Nephron (organoid): ENCODE measurements around the gene ZBTB21.

Experiments used
- H3K27ac Mint-ChIP-seq, 3 experiments: 2 replicates each; pipeline ENCODE4 v1.8.0; 2020; ENCODE audit warnings: mixed read lengths in 3 of 3, mild to moderate bottlenecking in 2 of 3, moderate library complexity in 1 of 3
- H3K27me3 Mint-ChIP-seq: 2 replicates; pipeline ENCODE4 v1.8.0; 2021; ENCODE audit warnings: low read depth, mild to moderate bottlenecking, moderate library complexity, mixed read lengths
- H3K36me3 Mint-ChIP-seq: 2 replicates; pipeline ENCODE4 v1.8.0; 2020; ENCODE audit warnings: low read depth, mixed read lengths
- H3K4me1 Mint-ChIP-seq: 2 replicates; pipeline ENCODE4 v1.8.0; 2020; ENCODE audit warnings: mixed read lengths
- H3K4me3 Mint-ChIP-seq, 3 experiments: 2 replicates each; pipeline ENCODE4 v1.8.0; 2020; ENCODE audit warnings: mild to moderate bottlenecking in 3 of 3, mixed read lengths in 3 of 3, moderate library complexity in 2 of 3
- H3K9me3 Mint-ChIP-seq: 2 replicates; pipeline ENCODE4 v1.8.0; 2020; ENCODE audit warnings: mixed read lengths
- TF ChIP-seq, protein P1 (sequence below), 3 experiments: fragments of 200-600 bp; sonication (generic); IDR thresholded peaks; one replicate each; pipeline ENCODE4 v1.5.0; 2021; ENCODE audit warnings: antibody characterized with exemption in 3 of 3; ENCODE audit not compliant: unreplicated experiment in 3 of 3

ZBTB21 gene

DNA sequence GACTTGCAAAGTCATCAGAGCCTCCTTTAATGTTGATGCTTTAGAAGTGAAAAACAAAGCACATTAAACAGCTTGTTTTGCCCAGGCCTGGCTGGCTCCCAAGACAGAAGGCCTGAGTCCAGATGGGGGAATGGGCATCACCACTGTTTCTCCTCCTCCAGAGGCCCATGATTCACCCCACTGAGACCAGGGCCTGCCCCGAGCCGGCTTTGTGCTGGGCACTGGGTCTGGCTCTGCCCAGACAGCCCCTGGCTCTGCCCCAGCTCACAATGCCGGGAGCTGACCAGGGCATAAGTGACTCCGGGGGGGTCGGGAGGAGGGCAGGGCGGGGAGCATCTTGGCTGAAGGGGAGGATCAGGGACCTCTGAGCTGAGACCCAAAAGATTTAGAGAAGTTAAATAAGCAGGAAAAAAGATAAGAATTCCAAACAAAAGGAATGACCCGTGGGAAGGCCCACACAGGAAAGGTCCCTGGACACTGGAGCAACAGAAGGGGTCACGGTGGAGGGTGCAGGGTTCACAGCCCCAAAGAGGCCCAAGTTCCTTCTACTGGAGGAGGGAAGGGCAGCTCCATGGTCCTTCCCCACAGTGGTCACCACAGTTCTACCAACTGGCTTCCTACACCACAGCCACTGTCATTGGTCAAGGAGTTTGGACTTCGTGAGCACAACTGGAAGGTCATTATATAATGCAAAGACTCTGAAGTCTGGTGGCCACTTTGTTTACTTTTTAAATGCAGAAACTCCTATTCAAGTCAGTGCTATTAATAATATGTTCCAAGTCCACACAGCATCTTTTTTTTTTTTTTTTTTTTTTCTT is 61.9 kb downstream of the ZBTB21 start:
- no peak overlapping the region for H3K27ac Mint-ChIP-seq
- peaks cover 16% of the 10 kb centered on the region for H3K4me1 Mint-ChIP-seq
- peaks cover 6% of the 10 kb centered on the region for H3K9me3 Mint-ChIP-seq
- TF ChIP-seq, protein P1, sequence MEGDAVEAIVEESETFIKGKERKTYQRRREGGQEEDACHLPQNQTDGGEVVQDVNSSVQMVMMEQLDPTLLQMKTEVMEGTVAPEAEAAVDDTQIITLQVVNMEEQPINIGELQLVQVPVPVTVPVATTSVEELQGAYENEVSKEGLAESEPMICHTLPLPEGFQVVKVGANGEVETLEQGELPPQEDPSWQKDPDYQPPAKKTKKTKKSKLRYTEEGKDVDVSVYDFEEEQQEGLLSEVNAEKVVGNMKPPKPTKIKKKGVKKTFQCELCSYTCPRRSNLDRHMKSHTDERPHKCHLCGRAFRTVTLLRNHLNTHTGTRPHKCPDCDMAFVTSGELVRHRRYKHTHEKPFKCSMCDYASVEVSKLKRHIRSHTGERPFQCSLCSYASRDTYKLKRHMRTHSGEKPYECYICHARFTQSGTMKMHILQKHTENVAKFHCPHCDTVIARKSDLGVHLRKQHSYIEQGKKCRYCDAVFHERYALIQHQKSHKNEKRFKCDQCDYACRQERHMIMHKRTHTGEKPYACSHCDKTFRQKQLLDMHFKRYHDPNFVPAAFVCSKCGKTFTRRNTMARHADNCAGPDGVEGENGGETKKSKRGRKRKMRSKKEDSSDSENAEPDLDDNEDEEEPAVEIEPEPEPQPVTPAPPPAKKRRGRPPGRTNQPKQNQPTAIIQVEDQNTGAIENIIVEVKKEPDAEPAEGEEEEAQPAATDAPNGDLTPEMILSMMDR (IDR thresholded peaks at IDR 0.05; ENCODE audit: unreplicated experiment in 3 of 3) = no peak
- H3K36me3 Mint-ChIP-seq = no peaks in the 10 kb centered on the region
- peaks cover 8% of the 10 kb centered on the region for H3K27me3 Mint-ChIP-seq
- no peak overlapping the region for H3K4me3 Mint-ChIP-seq

DNA sequence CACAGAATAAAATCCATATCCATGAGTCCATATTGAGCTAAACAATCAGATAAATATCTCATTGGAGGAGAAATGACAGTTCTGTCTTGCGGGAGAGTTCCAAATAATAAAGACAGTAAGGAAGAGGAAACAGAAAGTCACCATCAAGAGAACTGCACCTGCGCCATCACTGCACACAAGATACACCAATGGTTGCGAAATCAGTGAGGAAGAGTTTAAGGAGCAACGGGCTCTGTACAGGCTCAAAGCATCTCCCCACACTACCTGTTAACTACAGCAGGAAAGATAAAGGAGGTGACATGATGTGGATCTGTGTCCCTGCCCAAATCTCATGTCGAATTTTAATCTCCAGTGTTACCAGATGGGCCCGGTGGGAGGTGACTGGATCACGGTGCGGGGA is 64.2 kb downstream of the ZBTB21 start:
- H3K4me3 Mint-ChIP-seq = no peak overlapping the region
- peaks cover 4% of the 10 kb centered on the region for H3K27me3 Mint-ChIP-seq
- no peaks in the 10 kb centered on the region for H3K36me3 Mint-ChIP-seq

DNA sequence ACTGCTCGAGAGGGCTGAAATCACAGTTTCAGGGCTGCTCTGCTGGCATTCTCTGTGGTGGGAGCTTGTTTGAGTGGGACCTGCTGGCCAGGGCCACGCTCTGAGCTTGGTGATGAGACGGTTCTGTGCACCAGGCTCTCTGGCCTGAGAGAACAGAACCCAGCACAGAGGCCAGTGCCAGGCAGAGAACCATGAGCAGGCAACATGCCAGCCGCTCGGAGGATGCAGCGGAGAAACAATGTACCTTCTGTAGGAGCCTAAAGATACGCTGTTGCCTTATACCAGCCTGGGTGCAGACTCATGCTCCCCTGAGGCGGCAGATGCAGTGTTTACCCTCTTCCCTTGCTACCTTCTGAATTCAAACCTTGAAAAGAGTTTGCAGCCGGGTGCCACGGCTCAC is 66.3 kb downstream of the ZBTB21 start:
- Mint-ChIP-seq H3K4me3 (no peak overlapping the region), H3K27me3 (no peaks in the 10 kb centered on the region), H3K36me3 (no peaks in the 10 kb centered on the region), H3K27ac (no peak overlapping the region), H3K9me3 (peaks cover 6% of the 10 kb centered on the region), H3K4me1 (no peaks in the 10 kb centered on the region)
- TF ChIP-seq, protein P1 (IDR thresholded peaks at IDR 0.05; ENCODE audit: unreplicated experiment in 3 of 3) = no peak

More for the DNA sequence above, 64.2 kb downstream of the ZBTB21 start:
- TF ChIP-seq, protein P1 (IDR thresholded peaks at IDR 0.05; ENCODE audit: unreplicated experiment in 3 of 3) = no peak
- no peak overlapping the region for H3K27ac Mint-ChIP-seq
- no peaks in the 10 kb centered on the region for H3K4me1 Mint-ChIP-seq
- H3K9me3 Mint-ChIP-seq = peaks cover 6% of the 10 kb centered on the region

DNA sequence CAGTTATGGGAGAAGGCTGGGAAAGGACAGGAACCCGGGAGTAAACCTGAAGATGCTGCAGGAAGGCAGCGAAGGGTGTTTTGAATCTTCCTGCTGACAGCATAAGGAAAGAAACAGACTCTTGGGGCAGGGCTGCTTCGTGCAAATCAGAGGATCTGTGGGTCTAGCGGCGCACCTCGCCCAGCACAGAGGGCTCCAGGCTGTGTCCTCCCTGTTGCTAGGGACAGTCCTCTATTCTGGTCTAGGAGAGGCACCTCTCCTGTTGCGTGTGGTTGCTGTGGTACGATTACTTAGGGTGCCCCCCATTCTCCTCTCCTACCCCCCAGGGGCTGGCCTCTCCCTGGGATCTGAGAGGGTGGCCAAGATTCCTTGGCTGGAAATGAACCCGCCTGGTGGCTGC is 67.7 kb downstream of the ZBTB21 start:
- H3K27me3 Mint-ChIP-seq = no peaks in the 10 kb centered on the region
- TF ChIP-seq, protein P1 (IDR thresholded peaks at IDR 0.05; ENCODE audit: unreplicated experiment in 3 of 3) = no peak
- no peak overlapping the region for H3K4me3 Mint-ChIP-seq
- H3K9me3 Mint-ChIP-seq = peaks cover 6% of the 10 kb centered on the region
- H3K36me3 Mint-ChIP-seq = no peaks in the 10 kb centered on the region
- H3K27ac Mint-ChIP-seq = no peak overlapping the region
- H3K4me1 Mint-ChIP-seq = no peaks in the 10 kb centered on the region

DNA sequence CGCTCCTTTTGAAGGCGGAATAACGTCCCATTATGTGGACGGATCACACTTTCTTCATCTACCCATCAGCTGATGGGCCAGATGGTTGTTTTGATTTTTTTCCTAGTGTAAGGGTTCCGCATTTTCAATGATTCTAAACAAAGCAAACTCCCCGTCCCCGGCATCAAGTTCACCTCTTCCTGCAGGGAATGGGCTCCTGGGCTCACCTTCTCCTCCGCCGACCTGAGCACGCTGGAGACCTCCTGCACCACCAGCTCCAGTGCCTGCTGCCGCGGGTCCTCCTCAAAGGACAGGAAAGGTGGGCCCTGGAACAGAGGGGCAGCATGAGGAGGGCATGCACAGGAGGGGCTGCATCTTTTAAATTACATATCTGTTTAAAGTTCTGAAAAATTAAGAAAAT is 68.2 kb downstream of the ZBTB21 start:
- H3K27ac Mint-ChIP-seq = no peak overlapping the region
- H3K27me3 Mint-ChIP-seq = no peaks in the 10 kb centered on the region
- no peaks in the 10 kb centered on the region for H3K4me1 Mint-ChIP-seq
- H3K36me3 Mint-ChIP-seq = no peaks in the 10 kb centered on the region
- H3K9me3 Mint-ChIP-seq = peaks cover 6% of the 10 kb centered on the region
- no peak overlapping the region for H3K4me3 Mint-ChIP-seq
- TF ChIP-seq, protein P1 (IDR thresholded peaks at IDR 0.05; ENCODE audit: unreplicated experiment in 3 of 3) = no peak

DNA sequence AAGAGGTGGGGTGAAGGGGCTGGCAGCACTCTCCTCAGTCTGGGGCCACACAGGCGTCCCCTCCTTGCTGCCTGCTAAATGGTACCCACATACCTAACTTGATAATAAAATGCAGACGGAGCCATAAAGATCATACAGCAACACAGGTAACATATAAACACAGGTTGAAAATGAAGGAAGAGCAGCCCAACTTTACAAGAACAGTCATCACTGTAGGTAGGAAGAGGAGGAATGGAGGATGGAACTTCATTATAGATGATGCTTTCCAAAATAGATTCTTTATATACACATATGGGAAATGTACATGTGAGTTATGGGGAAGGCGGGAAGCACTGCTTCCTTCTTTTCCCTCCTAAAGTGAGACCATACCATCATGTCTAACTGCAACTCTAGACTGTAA is 69.7 kb downstream of the ZBTB21 start:
- no peaks in the 10 kb centered on the region for H3K36me3 Mint-ChIP-seq
- no peak overlapping the region for H3K4me3 Mint-ChIP-seq
- no peaks in the 10 kb centered on the region for H3K4me1 Mint-ChIP-seq
- peaks cover 6% of the 10 kb centered on the region for H3K9me3 Mint-ChIP-seq
- TF ChIP-seq, protein P1 (IDR thresholded peaks at IDR 0.05; ENCODE audit: unreplicated experiment in 3 of 3) = no peak
- H3K27me3 Mint-ChIP-seq = no peaks in the 10 kb centered on the region
- H3K27ac Mint-ChIP-seq = no peak overlapping the region
